Ishikawa (cell line): ENCODE results near the gene GOLGA6A.

Experiments
- CEBPB ChIP-seq: IDR thresholded peaks from 2 replicates; pipeline ENCODE4 v1.6.1; 2012
- CREB1 ChIP-seq: IDR thresholded peaks from 2 replicates; pipeline ENCODE4 v1.6.1; 2012; ENCODE audit warnings: low read depth
- EGR1 ChIP-seq: IDR thresholded peaks from 2 replicates; pipeline ENCODE4 v1.6.1; 2012
- EP300 ChIP-seq: IDR thresholded peaks from 2 replicates; pipeline ENCODE4 v1.6.1; 2012; ENCODE audit warnings: borderline replicate concordance
- FOXM1 ChIP-seq: IDR thresholded peaks from 2 replicates; pipeline ENCODE4 v1.6.1; 2012; ENCODE audit warnings: low read depth, borderline replicate concordance
- MAX ChIP-seq: IDR thresholded peaks from 2 replicates; pipeline ENCODE4 v1.6.1; 2012
- NFIC ChIP-seq: IDR thresholded peaks from 2 replicates; pipeline ENCODE4 v1.6.1; 2012
- RAD21 ChIP-seq: IDR thresholded peaks from 2 replicates; pipeline ENCODE4 v1.6.1; 2012; ENCODE audit warnings: low read depth
- REST ChIP-seq: IDR thresholded peaks from 2 replicates; pipeline ENCODE4 v1.6.1; 2012; ENCODE audit warnings: low read depth, mild to moderate bottlenecking
- TAF1 ChIP-seq: IDR thresholded peaks from 2 replicates; pipeline ENCODE4 v1.6.1; 2012; ENCODE audit warnings: low read depth, mild to moderate bottlenecking
- TCF12 ChIP-seq: IDR thresholded peaks from 2 replicates; pipeline ENCODE4 v1.6.1; 2012; ENCODE audit warnings: low read depth
- TEAD4 ChIP-seq: IDR thresholded peaks from 2 replicates; pipeline ENCODE4 v1.6.1; 2012
- USF1 ChIP-seq: IDR thresholded peaks from 2 replicates; pipeline ENCODE4 v1.6.1; 2012
- YY1 ChIP-seq: IDR thresholded peaks from 2 replicates; pipeline ENCODE4 v1.6.1; 2012; ENCODE audit warnings: low read depth
- ZBTB7A ChIP-seq: IDR thresholded peaks from 2 replicates; pipeline ENCODE4 v1.6.1; 2012; ENCODE audit warnings: low read depth

GOLGA6A gene

DNA sequence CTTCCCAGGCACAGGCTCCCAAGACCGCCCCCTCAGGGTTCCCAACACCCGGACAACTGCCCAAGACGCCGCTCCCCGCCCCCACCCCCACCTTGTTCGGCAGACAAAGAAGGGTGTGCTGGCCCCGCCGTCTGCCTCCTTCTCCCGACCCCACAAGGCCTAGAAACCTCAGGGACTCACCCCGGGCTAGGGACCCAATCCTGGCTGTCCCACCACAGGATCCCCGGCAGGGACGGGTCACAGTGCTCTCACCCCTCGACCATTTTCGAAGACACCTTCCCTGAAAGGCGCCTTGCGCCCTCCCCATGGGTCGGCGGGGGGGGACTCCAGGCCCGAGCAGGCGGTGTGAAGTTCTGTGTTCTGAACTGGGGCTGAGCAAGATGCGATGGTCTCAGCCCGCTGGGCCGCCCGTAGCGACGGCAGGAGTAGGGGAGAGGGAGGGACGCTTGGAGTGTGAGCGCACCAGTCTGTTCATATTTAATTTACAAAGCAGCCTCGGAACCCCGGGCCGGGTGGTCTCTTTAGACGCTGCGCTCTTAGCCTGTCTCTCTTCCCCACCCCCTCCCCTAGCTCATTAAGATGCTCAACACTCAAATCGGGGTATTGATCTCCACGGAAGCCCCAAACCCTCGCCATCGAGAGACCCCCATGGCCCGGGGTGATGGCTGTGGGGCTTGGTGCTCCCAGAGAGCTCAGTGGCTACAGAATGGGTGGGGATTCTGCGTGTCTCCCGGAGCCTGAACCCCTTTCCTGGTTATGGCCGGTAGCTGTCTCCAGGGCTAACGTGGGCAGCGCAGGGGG, 46.6 kb upstream of the GOLGA6A start:
- TF ChIP-seq RAD21 (no peak), CREB1 (no peak)

DNA sequence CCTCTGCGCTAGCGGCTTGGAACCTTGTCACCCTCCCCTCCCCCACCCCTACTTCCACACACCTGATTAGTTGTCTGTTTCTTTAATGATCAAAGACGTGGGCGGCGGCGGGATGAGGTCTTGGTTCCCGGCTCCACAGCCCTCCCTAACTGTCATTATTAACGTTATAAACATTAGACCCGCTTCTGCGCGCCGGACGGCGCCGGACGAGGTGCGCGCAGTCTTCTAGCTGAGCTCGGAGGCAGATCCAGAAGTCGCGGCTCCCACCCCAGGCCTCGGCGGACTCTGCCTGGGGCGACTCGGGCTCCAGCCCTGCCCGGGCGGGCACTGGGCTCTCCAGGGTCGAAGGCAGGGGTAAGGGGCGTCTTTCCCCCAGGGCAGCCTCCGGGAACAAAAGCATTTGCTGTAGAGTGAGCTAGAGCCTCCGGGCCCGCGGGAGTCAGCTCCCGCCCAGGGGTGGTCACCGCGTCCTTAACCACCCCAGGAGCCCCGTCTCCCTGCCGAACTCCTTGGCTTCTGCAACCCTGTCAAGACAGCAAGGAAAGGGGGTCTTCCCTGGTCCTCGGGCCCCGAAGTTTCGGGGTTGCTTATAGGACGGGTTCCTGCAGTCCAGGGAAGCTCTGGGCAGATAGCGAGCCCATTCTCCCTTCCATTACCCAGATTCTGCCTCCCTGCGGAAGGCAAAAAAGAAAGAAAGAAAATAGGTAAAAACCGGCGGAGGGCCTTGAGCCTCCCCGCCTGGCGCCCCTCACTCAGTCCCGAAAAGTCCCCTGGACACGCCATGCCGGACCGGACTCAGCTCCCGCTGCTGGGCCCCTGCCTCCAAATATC, 45.8 kb upstream of the GOLGA6A start:
- TF ChIP-seq EGR1 (no peak), RAD21 (no peak), CREB1 (no peak), ZBTB7A (peak; percentile 51; the same call in 1 of the 2 replicates)

GRCh38 chr15:74127255-74127953, 45.1 kb upstream of the GOLGA6A start:
- TF ChIP-seq EP300 (peak; percentile 31; the same call in 1 of the 2 replicates), NFIC (peak; percentile 23; the same call in 1 of the 2 replicates), TAF1 (no peak), MAX (peak; percentile 62), EGR1 (0 out of 2 replicates have a peak, but pooled peaks have one; percentile 5), TEAD4 (0 out of 2 replicates have a peak, but pooled peaks have one; percentile 11), RAD21 (peak; percentile 99), TCF12 (peak; percentile 60; the same call in 1 of the 2 replicates), USF1 (no peak), ZBTB7A (no peak; the same call in 1 of the 2 replicates), CEBPB (no peak), YY1 (no peak), FOXM1 (peak; percentile 49; the same call in 1 of the 2 replicates), REST (no peak), CREB1 (no peak)

DNA sequence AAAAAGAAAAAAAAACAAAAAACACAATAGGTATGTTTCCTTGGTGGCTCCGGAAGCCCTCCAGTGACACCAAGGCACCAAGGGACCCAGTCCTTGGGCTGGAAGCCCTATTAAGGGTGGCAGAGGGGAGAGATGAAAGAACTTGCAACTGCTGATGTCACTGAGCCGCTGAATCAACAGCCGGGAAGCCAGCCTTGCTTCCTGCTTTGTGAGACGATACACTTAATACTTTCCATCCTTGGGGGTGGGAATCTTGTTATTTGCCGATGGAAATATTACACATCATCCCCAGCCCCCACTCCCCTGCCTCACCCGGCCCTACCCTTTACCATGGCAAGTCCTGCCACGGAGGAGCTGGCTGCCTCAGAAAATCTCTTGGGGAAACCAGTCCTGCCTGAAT, 42.4 kb upstream of the GOLGA6A start:
- TF ChIP-seq TAF1 (no peak), ZBTB7A (no peak), YY1 (no peak), CEBPB (no peak), TCF12 (no peak), EGR1 (no peak), NFIC (no peak), FOXM1 (no peak), EP300 (no peak), TEAD4 (no peak)

DNA sequence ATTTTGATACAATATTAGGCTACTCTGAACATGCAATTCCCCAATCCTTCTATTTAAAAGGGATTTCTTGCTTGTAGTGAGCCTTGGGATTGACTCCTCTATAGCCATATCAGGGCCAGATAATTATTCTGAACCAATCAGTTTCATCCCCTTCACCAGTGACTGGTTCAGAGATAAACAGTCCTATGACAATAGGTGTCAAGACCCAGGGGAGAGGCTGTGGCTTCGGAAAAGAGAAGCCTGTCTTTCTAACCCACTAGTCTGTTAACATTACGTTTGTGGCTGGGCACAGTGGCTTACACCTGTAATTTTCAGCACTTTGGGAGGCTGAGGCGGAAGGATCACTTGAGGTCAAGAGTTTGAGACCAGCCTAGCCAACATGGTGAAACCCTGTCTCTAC, 41.8 kb upstream of the GOLGA6A start:
- TF ChIP-seq TCF12 (no peak), NFIC (no peak), YY1 (no peak), RAD21 (no peak), EGR1 (no peak), FOXM1 (no peak), USF1 (no peak), ZBTB7A (no peak), TAF1 (no peak), CREB1 (no peak)

DNA sequence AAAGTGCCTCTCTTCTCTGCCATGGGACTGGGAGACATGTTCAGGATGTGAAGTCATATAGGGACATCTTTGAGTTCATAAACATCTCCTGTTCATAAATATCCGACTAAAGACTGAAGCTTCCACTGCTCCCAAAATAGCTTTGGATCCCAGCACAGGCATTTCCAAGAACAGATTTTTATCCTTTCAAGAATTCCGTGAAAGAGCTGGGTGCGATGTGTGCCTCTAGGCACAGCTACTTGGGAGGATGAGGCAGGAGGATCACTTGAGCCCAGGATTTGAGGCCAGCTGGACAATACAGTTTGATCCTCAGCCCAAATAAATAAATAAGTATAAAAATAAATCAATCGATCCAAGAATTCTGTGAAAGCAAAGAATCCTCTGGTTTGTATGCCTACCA, 41.3 kb upstream of the GOLGA6A start:
- TF ChIP-seq ZBTB7A = no peak
- TF ChIP-seq TCF12 = no peak
- no peak for TF ChIP-seq YY1
- TF ChIP-seq EP300 = no peak
- no peak for TF ChIP-seq CREB1
- no peak for TF ChIP-seq RAD21
- no peak for TF ChIP-seq CEBPB
- no peak for TF ChIP-seq USF1
- no peak for TF ChIP-seq TAF1
- no peak for TF ChIP-seq TEAD4
- no peak for TF ChIP-seq NFIC
- TF ChIP-seq MAX = no peak
- TF ChIP-seq FOXM1 = no peak
- no peak for TF ChIP-seq EGR1
- no peak for TF ChIP-seq REST
